Measurements from ENCODE around the gene GRK6.

DNA sequence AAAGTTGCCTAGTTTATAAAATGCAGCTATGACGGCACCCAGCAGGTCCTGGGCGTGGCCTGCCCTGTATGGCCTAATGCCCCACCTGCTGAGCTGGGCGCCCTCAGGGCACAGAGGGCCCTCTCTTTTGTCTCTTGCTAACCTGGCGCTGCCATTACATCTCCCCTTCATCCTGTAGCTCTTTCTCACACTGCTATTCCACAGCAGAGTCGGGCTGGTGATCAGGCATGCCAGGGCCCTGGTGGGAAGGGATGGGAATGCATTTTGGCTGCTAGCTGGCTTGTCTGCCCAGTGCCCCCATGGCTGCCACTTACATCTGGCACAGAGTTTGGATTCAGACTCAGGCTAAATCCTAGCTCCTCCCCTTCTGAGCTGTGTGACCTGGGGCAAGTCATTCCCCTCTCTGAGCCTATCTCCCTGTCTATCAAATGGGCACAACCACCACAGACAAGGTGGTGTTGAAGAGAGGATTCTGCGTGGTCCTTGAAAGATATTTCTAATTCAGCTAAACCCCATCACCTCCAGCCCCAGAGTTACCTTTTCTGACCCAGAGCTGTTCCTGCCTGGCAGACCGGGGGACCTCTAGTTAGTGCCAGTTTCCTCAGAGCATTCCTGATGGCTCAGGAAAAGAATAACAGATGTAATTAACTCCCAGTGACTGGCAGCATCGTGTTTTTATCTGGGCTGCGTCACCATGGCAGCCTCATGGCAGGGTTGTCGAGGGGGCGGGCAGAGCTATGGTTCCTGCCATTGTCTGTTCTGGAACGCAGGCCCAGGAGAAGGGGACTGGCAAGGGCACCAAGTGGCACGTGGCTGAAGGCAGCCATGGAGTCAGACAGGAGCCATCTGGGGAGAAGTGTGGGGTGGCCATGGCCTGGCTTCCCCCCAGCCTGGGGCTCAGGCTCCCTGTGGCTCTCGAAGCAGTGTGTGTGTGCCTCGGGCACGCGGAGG, 26.5 kb downstream of the GRK6 start:
- TF ChIP-seq, protein P1, sequence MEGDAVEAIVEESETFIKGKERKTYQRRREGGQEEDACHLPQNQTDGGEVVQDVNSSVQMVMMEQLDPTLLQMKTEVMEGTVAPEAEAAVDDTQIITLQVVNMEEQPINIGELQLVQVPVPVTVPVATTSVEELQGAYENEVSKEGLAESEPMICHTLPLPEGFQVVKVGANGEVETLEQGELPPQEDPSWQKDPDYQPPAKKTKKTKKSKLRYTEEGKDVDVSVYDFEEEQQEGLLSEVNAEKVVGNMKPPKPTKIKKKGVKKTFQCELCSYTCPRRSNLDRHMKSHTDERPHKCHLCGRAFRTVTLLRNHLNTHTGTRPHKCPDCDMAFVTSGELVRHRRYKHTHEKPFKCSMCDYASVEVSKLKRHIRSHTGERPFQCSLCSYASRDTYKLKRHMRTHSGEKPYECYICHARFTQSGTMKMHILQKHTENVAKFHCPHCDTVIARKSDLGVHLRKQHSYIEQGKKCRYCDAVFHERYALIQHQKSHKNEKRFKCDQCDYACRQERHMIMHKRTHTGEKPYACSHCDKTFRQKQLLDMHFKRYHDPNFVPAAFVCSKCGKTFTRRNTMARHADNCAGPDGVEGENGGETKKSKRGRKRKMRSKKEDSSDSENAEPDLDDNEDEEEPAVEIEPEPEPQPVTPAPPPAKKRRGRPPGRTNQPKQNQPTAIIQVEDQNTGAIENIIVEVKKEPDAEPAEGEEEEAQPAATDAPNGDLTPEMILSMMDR (IDR thresholded peaks at IDR 0.05): no peak
- TF ChIP-seq POLR2A (IDR thresholded peaks at IDR 0.05): no peak
